Sigmoid colon (tissue), 3 donors: ENCODE results near the gene TSHZ1.

ENCODE experiments used
- CTCF ChIP-seq, 4 experiments: fragments of 450-650 bp in 3 of 4; fragments of 200-600 bp in 1 of 4; IDR thresholded peaks; one replicate each; pipeline ENCODE4 v1.5.1; 2016 to 2019; ENCODE audit warnings: antibody characterized with exemption in 4 of 4, mild to moderate bottlenecking in 3 of 4, moderate library complexity in 2 of 4
- POLR2A ChIP-seq, 2 donors: fragments of 450-650 bp; IDR thresholded peaks; one replicate each; pipeline ENCODE4 v1.6.1; 2016; ENCODE audit warnings: antibody characterized with exemption in 2 of 2, mild to moderate bottlenecking in 2 of 2, moderate library complexity in 2 of 2

GRCh38 chr18:75173125-75173432 lies 37.5 kb upstream of the TSHZ1 start:
- TF ChIP-seq CTCF (IDR thresholded peaks at IDR 0.05): no peak
- no peak for TF ChIP-seq POLR2A (IDR thresholded peaks at IDR 0.05)
